CMK (cell line): ENCODE measurements around the gene PPP1R1A.

Source experiments
- DNase-seq: peaks from one replicate; pipeline ENCODE4 v3.0.0-alpha.2; 2010; ENCODE audit warnings: low read depth

The PPP1R1A gene

DNA sequence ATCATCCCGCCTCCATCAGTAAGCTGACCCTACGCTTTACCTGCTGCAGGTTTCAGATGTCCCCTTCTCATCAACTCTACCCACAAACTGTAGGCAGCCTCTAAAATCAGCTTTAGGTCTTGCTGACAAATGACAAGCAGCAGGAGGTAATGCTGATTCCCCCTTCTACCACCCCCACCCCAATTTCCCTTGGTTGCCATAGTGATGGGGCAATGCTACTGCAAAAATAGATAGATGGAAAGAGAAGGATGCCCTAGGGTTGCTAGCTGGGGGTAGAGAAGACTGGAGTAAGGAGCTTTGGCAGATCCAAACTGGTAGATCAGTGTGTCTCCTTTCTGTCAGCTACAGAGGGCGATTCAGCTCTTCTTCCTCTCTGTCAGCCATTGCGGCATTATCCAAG is 58.9 kb downstream of the PPP1R1A start:
- no peak for DNase-seq
